Testis (tissue), 3 donors: ENCODE results near the gene TCHP. TPM values are rescaled to one million over a fixed set of nuclear protein-coding genes. Genes with fewer than 3 reads are reported as not detected.

Source experiments
- DNase-seq: peaks from one replicate; pipeline ENCODE4 v3.0.0-alpha.2; 2019
- H3K27ac ChIP-seq, 2 donors: fragments of 200-600 bp; sonication (generic); one replicate each; pipeline ENCODE4 v1.5.1; 2019
- H3K27me3 ChIP-seq: fragments of 200-600 bp; sonication (generic); one replicate; pipeline ENCODE4 v1.5.1; 2019
- H3K36me3 ChIP-seq: fragments of 200-600 bp; sonication (generic); one replicate; pipeline ENCODE4 v1.5.1; 2017; ENCODE audit warnings: low read depth; ENCODE audit errors: missing control alignments
- H3K4me1 ChIP-seq: fragments of 200-600 bp; sonication (generic); one replicate; pipeline ENCODE4 v1.5.1; 2019
- H3K4me3 ChIP-seq, 2 donors: fragments of 200-600 bp; sonication (generic); one replicate each; pipeline ENCODE4 v1.5.1; 2017 to 2019
- H3K9me3 ChIP-seq: fragments of 200-600 bp; sonication (generic); one replicate; pipeline ENCODE4 v1.5.1; 2017
- POLR2A ChIP-seq: fragments of 450-650 bp; IDR thresholded peaks from one replicate; pipeline ENCODE4 v1.6.1; 2017; ENCODE audit warnings: antibody characterized with exemption, mild to moderate bottlenecking, moderate library complexity
- WGBS, 2 donors: methylation state at CpG; one replicate each; pipeline ENCODE4 v1.1.5; 2018; 5-methylcytosine and 5-hydroxymethylcytosine counted together
- intact Hi-C: fragments of 100-400 bp; cut with DNase I; formaldehyde crosslinking; loops from one replicate; pipeline ENCODE4 v1.15.1; 2023; ENCODE audit warnings: low total_unique reads
- polyA plus RNA-seq: library from polyadenylated mRNA; stranded (reverse); fragments of 350-450 nt; fragmentation: Illumina TruSeq; extraction: RNeasy Lipid Tissue Mini Kit (QIAGEN cat#74804); gene quantifications from one replicate; pipeline ENCODE4 v1.2.3, GENCODE V29; 2014; ENCODE audit warnings: low read depth, low replicate concordance; ENCODE audit not compliant: insufficient read depth
- total RNA-seq, 2 donors: library from RNA; depleted of rRNA; stranded (reverse); fragments of >200 nt; gene quantifications; one replicate each; pipeline ENCODE4 v1.2.3, GENCODE V29; 2016
- TF ChIP-seq, protein P1 (sequence below), 3 experiments: fragments of 450-650 bp in 2 of 3; fragments of 200-600 bp in 1 of 3; sonication (generic) in 1 of 3; IDR thresholded peaks; one replicate each; pipeline ENCODE4 v1.5.1; 2016 to 2019; ENCODE audit warnings: antibody characterized with exemption in 3 of 3, mild to moderate bottlenecking in 2 of 3, moderate library complexity in 1 of 3

The TCHP gene
- total and polyA plus RNA-seq, 3 donors from 2014 or later, result 23.2 to 59.4 (median 38.0) TPM

DNA sequence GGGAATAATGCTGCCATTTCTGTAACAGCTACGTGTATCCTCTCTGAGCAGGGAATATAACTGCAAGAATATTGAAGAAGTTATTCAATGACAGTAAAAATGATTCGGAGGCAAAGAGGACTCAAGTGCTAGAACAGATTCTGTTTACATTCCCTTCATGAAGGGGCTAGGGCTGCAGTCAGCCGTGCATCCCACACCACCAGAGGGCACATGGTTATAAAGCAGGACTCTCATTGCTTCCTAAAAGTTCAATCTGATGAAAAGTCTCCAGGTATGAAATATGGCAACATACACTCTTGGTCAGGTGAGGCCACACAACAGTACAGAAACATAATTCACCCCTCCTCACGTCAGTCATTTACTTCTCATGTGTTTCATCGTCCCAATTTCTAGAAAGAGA lies 34.0 kb downstream of the TCHP start:
- TF ChIP-seq POLR2A, result no peak
- TF ChIP-seq, protein P1, sequence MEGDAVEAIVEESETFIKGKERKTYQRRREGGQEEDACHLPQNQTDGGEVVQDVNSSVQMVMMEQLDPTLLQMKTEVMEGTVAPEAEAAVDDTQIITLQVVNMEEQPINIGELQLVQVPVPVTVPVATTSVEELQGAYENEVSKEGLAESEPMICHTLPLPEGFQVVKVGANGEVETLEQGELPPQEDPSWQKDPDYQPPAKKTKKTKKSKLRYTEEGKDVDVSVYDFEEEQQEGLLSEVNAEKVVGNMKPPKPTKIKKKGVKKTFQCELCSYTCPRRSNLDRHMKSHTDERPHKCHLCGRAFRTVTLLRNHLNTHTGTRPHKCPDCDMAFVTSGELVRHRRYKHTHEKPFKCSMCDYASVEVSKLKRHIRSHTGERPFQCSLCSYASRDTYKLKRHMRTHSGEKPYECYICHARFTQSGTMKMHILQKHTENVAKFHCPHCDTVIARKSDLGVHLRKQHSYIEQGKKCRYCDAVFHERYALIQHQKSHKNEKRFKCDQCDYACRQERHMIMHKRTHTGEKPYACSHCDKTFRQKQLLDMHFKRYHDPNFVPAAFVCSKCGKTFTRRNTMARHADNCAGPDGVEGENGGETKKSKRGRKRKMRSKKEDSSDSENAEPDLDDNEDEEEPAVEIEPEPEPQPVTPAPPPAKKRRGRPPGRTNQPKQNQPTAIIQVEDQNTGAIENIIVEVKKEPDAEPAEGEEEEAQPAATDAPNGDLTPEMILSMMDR (IDR thresholded peaks at IDR 0.05), result peak in 2 of 3 experiments; percentile 6 to 19

DNA sequence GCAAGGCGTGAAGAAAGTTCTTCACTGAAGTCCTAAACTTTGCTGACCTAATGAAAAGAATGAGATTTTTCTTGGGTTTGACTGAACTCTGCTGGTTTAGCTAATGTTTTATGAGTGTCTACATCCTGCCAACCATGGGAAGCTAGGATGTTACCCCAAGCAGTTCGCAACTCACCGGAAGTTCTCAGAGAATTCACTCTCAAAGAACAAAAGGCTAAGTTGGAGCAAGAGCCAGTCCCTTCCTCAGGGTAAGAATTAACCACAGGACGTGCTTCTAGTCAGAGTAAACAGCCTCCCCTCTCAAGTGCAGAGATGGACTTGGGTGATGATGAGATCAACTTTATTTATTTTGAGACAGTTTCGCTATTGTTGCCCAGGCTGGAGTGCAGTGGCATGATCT lies 37.3 kb downstream of the TCHP start:
- 86 to 95% methylated on average over 5 of the region's 5 CpGs for WGBS, 2 donors
- H3K27ac ChIP-seq, result no peak overlapping the region
- no peaks in the 10 kb centered on the region for H3K36me3 ChIP-seq

More for the DNA sequence above, 34.0 kb downstream of the TCHP start:
- H3K9me3 ChIP-seq, result no peaks in the 10 kb centered on the region
- DNase-seq, result no peak
- H3K4me1 ChIP-seq, result no peaks in the 10 kb centered on the region
- no peaks in the 10 kb centered on the region for H3K36me3 ChIP-seq
- intact Hi-C loops, result no loop called here
- H3K4me3 ChIP-seq, result no peak overlapping the region
- no peaks in the 10 kb centered on the region for H3K27me3 ChIP-seq
- WGBS, 2 donors, result 66 to 74% methylated on average over 5 of the region's 5 CpGs
- H3K27ac ChIP-seq, result no peak overlapping the region

DNA sequence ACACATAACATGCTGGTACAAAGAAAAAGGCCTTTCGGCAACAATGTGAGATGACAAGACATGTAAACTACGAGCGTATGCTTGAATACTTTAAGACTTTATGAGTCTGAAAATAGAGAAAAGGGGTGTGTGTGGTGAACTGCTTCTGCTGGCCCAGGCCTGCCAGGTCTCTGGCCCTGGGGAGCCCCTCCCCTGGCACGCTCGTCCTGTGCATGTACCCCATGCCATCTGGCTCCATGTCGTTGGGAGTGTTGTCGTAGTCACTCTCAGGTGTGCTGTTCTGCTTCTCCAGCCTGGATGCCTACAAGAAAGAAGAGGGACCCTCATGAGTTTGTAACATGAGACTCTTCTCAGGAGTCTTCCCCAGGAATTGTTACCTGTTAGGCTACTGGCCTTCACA lies 38.9 kb downstream of the TCHP start:
- 90 to 91% methylated on average over 7 of the region's 7 CpGs for WGBS, 2 donors
- Histone ChIP-seq H3K4me3 (no peak overlapping the region), H3K9me3 (no peaks in the 10 kb centered on the region), H3K27ac (no peak overlapping the region), H3K4me1 (no peaks in the 10 kb centered on the region), H3K27me3 (no peaks in the 10 kb centered on the region), H3K36me3 (no peaks in the 10 kb centered on the region)
- DNase-seq, result no peak
- intact Hi-C loops, result no loop called here
- TF ChIP-seq POLR2A, result no peak
- TF ChIP-seq, protein P1 (IDR thresholded peaks at IDR 0.05), result no peak

More for the DNA sequence above, 37.3 kb downstream of the TCHP start:
- intact Hi-C loops, result no loop called here
- H3K4me1 ChIP-seq, result no peaks in the 10 kb centered on the region
- no peak for DNase-seq
- H3K27me3 ChIP-seq, result no peaks in the 10 kb centered on the region
- H3K9me3 ChIP-seq, result no peaks in the 10 kb centered on the region
- H3K4me3 ChIP-seq, result no peak overlapping the region
- TF ChIP-seq, protein P1 (IDR thresholded peaks at IDR 0.05), result no peak
- no peak for TF ChIP-seq POLR2A

DNA sequence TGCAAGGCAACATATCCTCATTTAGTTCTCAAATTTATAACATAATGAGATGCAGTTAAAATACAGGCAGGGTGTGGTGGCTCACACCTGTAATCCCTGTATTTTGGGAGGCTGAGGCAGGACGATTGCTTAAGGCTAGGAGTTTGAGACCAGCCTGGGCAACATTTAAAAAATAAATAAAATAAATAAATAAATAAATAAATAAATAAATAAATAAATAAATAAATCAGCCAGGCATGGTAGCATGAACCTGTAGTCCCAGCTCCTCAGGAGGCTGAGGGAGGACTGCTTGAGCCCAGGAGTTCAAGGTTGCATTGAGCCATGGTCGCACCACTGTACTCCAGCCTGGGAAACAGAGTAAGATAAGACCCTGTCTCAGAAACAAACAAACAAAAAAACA lies 39.4 kb downstream of the TCHP start:
- WGBS, 2 donors, result 75 to 90% methylated on average over 2 of the region's 2 CpGs
- no peaks in the 10 kb centered on the region for H3K9me3 ChIP-seq
- no peak for TF ChIP-seq POLR2A
- TF ChIP-seq, protein P1 (IDR thresholded peaks at IDR 0.05), result no peak
- H3K36me3 ChIP-seq, result no peaks in the 10 kb centered on the region
- H3K4me1 ChIP-seq, result no peaks in the 10 kb centered on the region
- no peak overlapping the region for H3K4me3 ChIP-seq
- H3K27me3 ChIP-seq, result no peaks in the 10 kb centered on the region
- DNase-seq, result no peak
- intact Hi-C loops, result no loop called here
- no peak overlapping the region for H3K27ac ChIP-seq

DNA sequence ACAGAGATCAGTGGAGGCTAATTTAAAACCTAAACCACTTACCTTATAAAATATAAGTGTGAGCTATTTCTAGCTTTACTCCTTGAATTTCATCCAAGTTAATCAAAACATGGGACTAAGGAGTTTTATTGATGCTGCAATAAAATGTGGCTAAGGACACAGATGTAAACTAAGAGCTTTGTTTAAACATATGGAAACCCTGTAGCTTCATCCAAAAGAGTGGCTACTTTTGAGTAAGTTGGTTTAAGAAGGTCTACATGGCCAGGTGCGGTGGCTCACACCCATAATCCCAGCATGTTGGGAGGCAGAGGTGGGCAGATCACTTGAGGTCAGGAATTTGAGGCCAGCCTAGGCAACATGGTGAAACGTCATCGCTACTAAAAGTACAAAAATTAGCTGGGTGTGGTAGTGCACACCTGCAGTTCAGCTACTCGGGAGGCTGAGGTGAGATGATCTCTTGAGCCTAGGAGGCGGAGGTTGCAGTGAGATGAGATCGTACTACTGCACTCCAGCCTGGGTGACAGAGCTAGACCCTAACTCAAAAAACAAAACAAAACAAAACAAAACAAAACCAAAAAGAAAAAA lies 40.4 kb downstream of the TCHP start:
- no peaks in the 10 kb centered on the region for H3K9me3 ChIP-seq
- H3K36me3 ChIP-seq, result no peaks in the 10 kb centered on the region
- TF ChIP-seq, protein P1 (IDR thresholded peaks at IDR 0.05), result no peak
- no peak for TF ChIP-seq POLR2A
- 84 to 95% methylated on average over 6 of the region's 6 CpGs for WGBS, 2 donors
- H3K4me1 ChIP-seq, result peaks cover 6% of the 10 kb centered on the region
- no peak for DNase-seq
- intact Hi-C loops, result no loop called here
- no peak overlapping the region for H3K4me3 ChIP-seq
- no peaks in the 10 kb centered on the region for H3K27me3 ChIP-seq
- H3K27ac ChIP-seq, result no peak overlapping the region
